ENCODE measurements around the gene MNX1. TPM values are rescaled to one million over a fixed set of nuclear protein-coding genes. Genes with fewer than 3 reads are reported as not detected.

Gene MNX1
- total and polyA plus RNA-seq, 4 donors: 0.08 TPM; not detected in 3

DNA sequence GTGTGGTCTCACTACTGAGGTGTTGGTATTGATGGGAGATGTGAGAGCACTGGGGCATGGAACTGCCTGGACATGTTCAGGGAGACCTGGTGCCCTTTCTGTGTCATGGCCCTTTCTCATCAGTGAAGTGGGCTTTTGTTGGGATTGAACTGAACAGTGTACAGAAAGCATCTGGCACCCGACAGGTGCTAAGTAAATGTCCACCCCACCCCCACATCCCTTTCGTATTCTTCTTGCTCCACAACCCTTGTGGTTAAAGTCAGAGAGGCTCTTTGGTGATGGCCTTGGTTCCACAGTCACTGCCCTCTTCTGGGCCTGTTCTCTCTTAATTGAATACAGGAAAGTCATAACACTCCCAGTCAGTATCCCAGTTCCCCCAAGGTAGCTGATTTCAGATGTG lies 55.5 kb downstream of the MNX1 start:
- Histone ChIP-seq H3K9ac (ENCODE audit: low read depth in 1 of 2, low read length in 2 of 2) (no peak overlapping the region), H3K36me3 (ENCODE audit: control insufficient read depth in 4 of 4, insufficient read depth in 3 of 4, low read depth in 1 of 4, low read length in 3 of 4) (peaks cover 7 to 61% (median 42%) of the 10 kb centered on the region in 4 donors), H3K4me3 (ENCODE audit: low read depth in 1 of 3, low read length in 3 of 3) (no peak overlapping the region), H3K9me3 (ENCODE audit: control insufficient read depth in 4 of 4, low read length in 3 of 4) (no peaks in the 10 kb centered on the region), H3K27me3 (ENCODE audit: control insufficient read depth in 4 of 4, insufficient read depth in 4 of 4, low read length in 3 of 4) (no peaks in the 10 kb centered on the region), H3K4me1 (ENCODE audit: control insufficient read depth in 4 of 4, insufficient read depth in 4 of 4, low read length in 3 of 4) (peaks cover 5 to 22% (median 18%) of the 10 kb centered on the region in 4 donors), H3K27ac (ENCODE audit: low read depth in 1 of 2, low read length in 2 of 2) (no peak overlapping the region)
- DNase-seq (ENCODE audit: low spot score): no peak
- TF ChIP-seq REST (IDR thresholded peaks at IDR 0.05) (no peak), RXRA (IDR thresholded peaks at IDR 0.05) (no peak), GABPA (IDR thresholded peaks at IDR 0.05 in 1 of 2, conservative IDR thresholded peaks at IDR 0.05 in 1 of 2) (no peak)
- WGBS: 92% methylated on average over 2 of the region's 2 CpGs

Other genes starting within 250 kb of the MNX1 start
- gene LMBR1, start 117.5 kb downstream of the MNX1 start, total RNA-seq: 10 to 100 TPM; 22.9 to 35.7 TPM
- gene LMBR1, start 117.5 kb downstream of the MNX1 start, polyA plus RNA-seq: 10 to 100 TPM; 11.2 to 12.9 TPM
- gene NOM1, start 61.0 kb downstream of the MNX1 start, total RNA-seq: 10 to 100 TPM in 1 of 2 donors, 1 to 10 TPM in 1; 8.1 to 11.4 TPM
- gene NOM1, start 61.0 kb downstream of the MNX1 start, polyA plus RNA-seq: 1 to 10 TPM; 4.0 to 4.3 TPM
- gene UBE3C, start 128.3 kb upstream of the MNX1 start, total RNA-seq: 10 to 100 TPM; 46.6 to 61.8 TPM
- 10 to 100 TPM; 10.3 to 21.3 TPM for gene UBE3C, start 128.3 kb upstream of the MNX1 start, polyA plus RNA-seq

Measured in liver (tissue), 9 donors.